ENCODE data around the gene RPS27A. TPM values are rescaled to one million over a fixed set of nuclear protein-coding genes. Genes with fewer than 3 reads are reported as not detected.

RPS27A gene
- total and polyA plus RNA-seq, 10 of the 15 experiments (the other 5 are each of a cell fraction or from before 2014, with no cell fraction given): 1,460 to 4,705 (median 1,996) TPM

DNA sequence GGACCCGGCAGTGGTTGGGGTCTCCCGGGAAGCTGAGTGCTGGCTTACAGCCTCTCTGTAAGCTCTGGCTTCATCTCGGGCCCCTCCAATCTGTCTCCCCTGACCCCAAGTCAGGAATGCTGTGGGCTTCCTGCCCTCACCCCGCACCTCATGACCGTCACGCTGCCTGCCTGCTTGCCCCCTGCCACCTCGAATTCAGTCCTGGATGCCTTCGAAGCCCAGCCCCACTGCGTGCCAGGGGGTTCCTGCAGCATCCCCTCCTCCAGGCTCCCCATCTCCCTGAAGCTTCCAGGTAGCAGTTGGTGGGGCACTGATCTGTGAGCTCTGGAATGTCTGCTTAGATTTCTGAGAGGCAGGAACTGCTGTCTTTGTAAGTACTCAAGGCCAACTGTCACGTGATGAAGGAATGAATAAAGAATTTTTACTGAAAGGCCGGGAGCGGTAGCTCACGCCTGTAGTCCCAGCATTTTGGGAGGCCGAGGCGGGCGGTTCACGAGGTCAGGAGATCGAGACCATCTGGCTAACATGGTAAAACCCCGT lies 6.9 kb upstream of the RPS27A start:
- no peaks in the 10 kb centered on the region for H4K20me1 ChIP-seq (ENCODE audit: control insufficient read depth, insufficient read depth)
- DNase-seq (ENCODE audit: low read depth, low spot score): no peak
- H3K27me3 ChIP-seq (replicated peaks in 1 of 2; ENCODE audit: control insufficient read depth in 2 of 2, insufficient read depth in 2 of 2, low read length in 1 of 2): no peaks in the 10 kb centered on the region
- no peaks in the 10 kb centered on the region; the same call in 1 of the 2 replicates for H3K4me1 ChIP-seq (ENCODE audit: control insufficient read depth, insufficient read depth, low read length)
- no peak overlapping the region for H3K27ac ChIP-seq (ENCODE audit: control insufficient read depth, insufficient read depth)
- in situ Hi-C loops (cut with MboI): no loop called here
- no TSS peak for BruUV-seq (replicated peaks)
- ChIA-PET SMC1A (ENCODE audit: uncharacterized antibody, unreplicated experiment) (no interaction called here), POLR2A (interaction anchor here (0.6 kb wide), 1 partner anchor 27 kb away, joined by 3 read pairs; no protein-coding TSS in a partner anchor), RAD21 (ENCODE audit: unreplicated experiment) (interaction anchor here (0.8 kb wide), 1 partner anchor 206 kb away, joined by 4 read pairs; no protein-coding TSS in a partner anchor), CTCF (interaction anchor here (0.6 to 1.7 kb wide), 4 partner anchors 9 to 230 kb away, joined by 3 to 4 read pairs (median 4); no protein-coding TSS in a partner anchor)
- no peak for FAIRE-seq
- ATAC-seq: no peak
- WGBS (ENCODE audit: insufficient coverage, insufficient replicate concordance, low lambda C conversion rate, missing lambda C conversion rate): 92% methylated on average over 18 of the region's 19 CpGs
- TF ChIP-seq HDGF (IDR thresholded peaks at IDR 0.05): no peak
- no peak for TF ChIP-seq NR2C2 (IDR thresholded peaks at IDR 0.05; ENCODE audit: borderline replicate concordance, control insufficient read depth, insufficient read length, low read depth)
- TF ChIP-seq, protein P1, sequence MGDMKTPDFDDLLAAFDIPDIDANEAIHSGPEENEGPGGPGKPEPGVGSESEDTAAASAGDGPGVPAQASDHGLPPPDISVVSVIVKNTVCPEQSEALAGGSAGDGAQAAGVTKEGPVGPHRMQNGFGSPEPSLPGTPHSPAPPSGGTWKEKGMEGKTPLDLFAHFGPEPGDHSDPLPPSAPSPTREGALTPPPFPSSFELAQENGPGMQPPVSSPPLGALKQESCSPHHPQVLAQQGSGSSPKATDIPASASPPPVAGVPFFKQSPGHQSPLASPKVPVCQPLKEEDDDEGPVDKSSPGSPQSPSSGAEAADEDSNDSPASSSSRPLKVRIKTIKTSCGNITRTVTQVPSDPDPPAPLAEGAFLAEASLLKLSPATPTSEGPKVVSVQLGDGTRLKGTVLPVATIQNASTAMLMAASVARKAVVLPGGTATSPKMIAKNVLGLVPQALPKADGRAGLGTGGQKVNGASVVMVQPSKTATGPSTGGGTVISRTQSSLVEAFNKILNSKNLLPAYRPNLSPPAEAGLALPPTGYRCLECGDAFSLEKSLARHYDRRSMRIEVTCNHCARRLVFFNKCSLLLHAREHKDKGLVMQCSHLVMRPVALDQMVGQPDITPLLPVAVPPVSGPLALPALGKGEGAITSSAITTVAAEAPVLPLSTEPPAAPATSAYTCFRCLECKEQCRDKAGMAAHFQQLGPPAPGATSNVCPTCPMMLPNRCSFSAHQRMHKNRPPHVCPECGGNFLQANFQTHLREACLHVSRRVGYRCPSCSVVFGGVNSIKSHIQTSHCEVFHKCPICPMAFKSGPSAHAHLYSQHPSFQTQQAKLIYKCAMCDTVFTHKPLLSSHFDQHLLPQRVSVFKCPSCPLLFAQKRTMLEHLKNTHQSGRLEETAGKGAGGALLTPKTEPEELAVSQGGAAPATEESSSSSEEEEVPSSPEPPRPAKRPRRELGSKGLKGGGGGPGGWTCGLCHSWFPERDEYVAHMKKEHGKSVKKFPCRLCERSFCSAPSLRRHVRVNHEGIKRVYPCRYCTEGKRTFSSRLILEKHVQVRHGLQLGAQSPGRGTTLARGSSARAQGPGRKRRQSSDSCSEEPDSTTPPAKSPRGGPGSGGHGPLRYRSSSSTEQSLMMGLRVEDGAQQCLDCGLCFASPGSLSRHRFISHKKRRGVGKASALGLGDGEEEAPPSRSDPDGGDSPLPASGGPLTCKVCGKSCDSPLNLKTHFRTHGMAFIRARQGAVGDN (IDR thresholded peaks at IDR 0.05): no peak
- TF ChIP-seq, protein P2, sequence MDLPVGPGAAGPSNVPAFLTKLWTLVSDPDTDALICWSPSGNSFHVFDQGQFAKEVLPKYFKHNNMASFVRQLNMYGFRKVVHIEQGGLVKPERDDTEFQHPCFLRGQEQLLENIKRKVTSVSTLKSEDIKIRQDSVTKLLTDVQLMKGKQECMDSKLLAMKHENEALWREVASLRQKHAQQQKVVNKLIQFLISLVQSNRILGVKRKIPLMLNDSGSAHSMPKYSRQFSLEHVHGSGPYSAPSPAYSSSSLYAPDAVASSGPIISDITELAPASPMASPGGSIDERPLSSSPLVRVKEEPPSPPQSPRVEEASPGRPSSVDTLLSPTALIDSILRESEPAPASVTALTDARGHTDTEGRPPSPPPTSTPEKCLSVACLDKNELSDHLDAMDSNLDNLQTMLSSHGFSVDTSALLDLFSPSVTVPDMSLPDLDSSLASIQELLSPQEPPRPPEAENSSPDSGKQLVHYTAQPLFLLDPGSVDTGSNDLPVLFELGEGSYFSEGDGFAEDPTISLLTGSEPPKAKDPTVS (IDR thresholded peaks at IDR 0.05; ENCODE audit: low read depth, low read length): no peak
- TF ChIP-seq NBN (IDR thresholded peaks at IDR 0.05): no peak
- no peak for TF ChIP-seq RBBP5 (conservative IDR thresholded peaks at IDR 0.05)
- TF ChIP-seq RUNX3 (IDR thresholded peaks at IDR 0.05; ENCODE audit: low read length): no peak
- no peak for TF ChIP-seq IRF3 (IDR thresholded peaks at IDR 0.05)
- TF ChIP-seq FOXK2 (IDR thresholded peaks at IDR 0.05): no peak
- no peak for TF ChIP-seq POLR2AphosphoS5 (IDR thresholded peaks at IDR 0.05; ENCODE audit: low read length)
- H3K4me2 ChIP-seq (ENCODE audit: control insufficient read depth, insufficient read depth): no peak overlapping the region
- no peaks in the 10 kb centered on the region for H3K9me3 ChIP-seq (replicated peaks; ENCODE audit: control insufficient read depth, insufficient read depth, low read length)
- H3K79me2 ChIP-seq (ENCODE audit: control insufficient read depth, insufficient read depth, low read length): peaks cover 7% of the 10 kb centered on the region
- H3K36me3 ChIP-seq (ENCODE audit: control insufficient read depth in 2 of 2, insufficient read depth in 2 of 2, low read length in 1 of 2): peaks cover 0 to 4% of the 10 kb centered on the region in 2 experiments; a peak in 1 of 4 replicates
- no peak overlapping the region for H3K9ac ChIP-seq (ENCODE audit: control insufficient read depth, insufficient read depth, low read length)
- H3K4me3 ChIP-seq: no peak overlapping the region
- H2AFZ ChIP-seq (ENCODE audit: control insufficient read depth, low read depth, low read length): no peak overlapping the region
- intact Hi-C loops (cut with micrococcal nuclease; ENCODE audit: unreplicated experiment): no loop called here

Data from GM12878 (cell line).